Measurements from ENCODE around the gene SBDS. TPM values are rescaled to one million over a fixed set of nuclear protein-coding genes. Genes with fewer than 3 reads are reported as not detected.
"Not testable (repeated sequence)": the region's sequence is repeated elsewhere in the genome, so short reads cannot be mapped to it uniquely, and the experiment has no call there.

The SBDS gene
- polyA plus RNA-seq, 1 donor (not counting 4 experiments of a cell fraction or from before 2014, with no cell fraction given): 146 TPM

GRCh38 chr7:67040832-67041231 lies 45.4 kb upstream of the SBDS start:
- DNase-seq (ENCODE audit: low read depth, low spot score); H3K9me3 ChIP-seq (ENCODE audit: control insufficient read depth, low read depth, low read length); H3K9me1 ChIP-seq (ENCODE audit: control insufficient read depth, extremely low read depth, insufficient read depth, low read length); H3K9ac ChIP-seq (ENCODE audit: control insufficient read depth, extremely low read depth, insufficient read depth, low read length); H3K79me2 ChIP-seq (ENCODE audit: control insufficient read depth, insufficient read depth, low read length); H2AFZ ChIP-seq (ENCODE audit: control insufficient read depth, low read length); FAIRE-seq; H3K4me2 ChIP-seq (ENCODE audit: control insufficient read depth, extremely low read depth, insufficient read depth, low read depth, low read length); H3K4me3 ChIP-seq (ENCODE audit: control insufficient read depth in 2 of 3, extremely low read depth in 1 of 3, insufficient read depth in 2 of 3, low read depth in 1 of 3, low read length in 3 of 3); H3K27me3 ChIP-seq (ENCODE audit: control insufficient read depth, extremely low read depth, insufficient read depth, low read length); H4K20me1 ChIP-seq (ENCODE audit: control insufficient read depth, extremely low read depth, insufficient read depth, low read length); H3K27ac ChIP-seq (ENCODE audit: control insufficient read depth, insufficient read depth, low read length); H3K36me3 ChIP-seq (ENCODE audit: control insufficient read depth in 2 of 2, extremely low read depth in 1 of 2, insufficient read depth in 2 of 2, low read length in 2 of 2); dilution Hi-C loops (cut with MboI; ENCODE audit: extremely low pct_ligation_motif_present, low sequenced_read_pairs): not testable (repeated sequence)
- TF ChIP-seq CTCF (optimal IDR thresholded peaks at IDR 0.05 in 1 of 3, IDR thresholded peaks at IDR 0.05 in 1 of 3, conservative IDR thresholded peaks at IDR 0.05 in 1 of 3; ENCODE audit: extremely low read depth in 1 of 3, insufficient read depth in 2 of 3, low read length in 3 of 3): peak in 1 of 3 experiments; percentile 10
- peaks cover 14% of the 10 kb centered on the region for H3K4me1 ChIP-seq (ENCODE audit: control insufficient read depth, extremely low read depth, insufficient read depth, low read length)

GRCh38 chr7:67036432-67037395 lies 41.3 kb upstream of the SBDS start:
- H3K4me1 ChIP-seq (ENCODE audit: control insufficient read depth, extremely low read depth, insufficient read depth, low read length); H2AFZ ChIP-seq (ENCODE audit: control insufficient read depth, low read length); H3K4me2 ChIP-seq (ENCODE audit: control insufficient read depth, extremely low read depth, insufficient read depth, low read depth, low read length); FAIRE-seq; H3K79me2 ChIP-seq (ENCODE audit: control insufficient read depth, insufficient read depth, low read length); H4K20me1 ChIP-seq (ENCODE audit: control insufficient read depth, extremely low read depth, insufficient read depth, low read length); H3K4me3 ChIP-seq (ENCODE audit: control insufficient read depth in 2 of 3, extremely low read depth in 1 of 3, insufficient read depth in 2 of 3, low read depth in 1 of 3, low read length in 3 of 3); H3K27ac ChIP-seq (ENCODE audit: control insufficient read depth, insufficient read depth, low read length); H3K27me3 ChIP-seq (ENCODE audit: control insufficient read depth, extremely low read depth, insufficient read depth, low read length); dilution Hi-C loops (cut with MboI; ENCODE audit: extremely low pct_ligation_motif_present, low sequenced_read_pairs); H3K9me3 ChIP-seq (ENCODE audit: control insufficient read depth, low read depth, low read length); H3K9ac ChIP-seq (ENCODE audit: control insufficient read depth, extremely low read depth, insufficient read depth, low read length); H3K9me1 ChIP-seq (ENCODE audit: control insufficient read depth, extremely low read depth, insufficient read depth, low read length); DNase-seq (ENCODE audit: low read depth, low spot score); H3K36me3 ChIP-seq (ENCODE audit: control insufficient read depth in 2 of 2, extremely low read depth in 1 of 2, insufficient read depth in 2 of 2, low read length in 2 of 2): not testable (repeated sequence)

Measured in keratinocyte (primary cell).